ENCODE data around the gene ADORA1. TPM values are rescaled to one million over a fixed set of nuclear protein-coding genes. Genes with fewer than 3 reads are reported as not detected.

Gene ADORA1
- total and polyA plus RNA-seq, 2 of the 13 experiments (the other 11 are each of a cell fraction or from before 2014, with no cell fraction given) = 0.11 TPM; not detected in 1

GRCh38 chr1:203137324-203137723 lies 9.8 kb downstream of the ADORA1 start (continued):
- TF ChIP-seq PRDM4 (CRISPR knock-in tag; IDR thresholded peaks at IDR 0.05; ENCODE audit: borderline replicate concordance) (no peak), CCAR2 (optimal IDR thresholded peaks at IDR 0.05; ENCODE audit: low read depth, low read length) (no peak), ZNF687 (CRISPR knock-in tag; IDR thresholded peaks at IDR 0.05) (no peak), MEIS1 (CRISPR knock-in tag; IDR thresholded peaks at IDR 0.05; ENCODE audit: borderline replicate concordance) (no peak), PREB (CRISPR knock-in tag; IDR thresholded peaks at IDR 0.05) (no peak)

All from HepG2 (cell line).